Measurements from ENCODE around the gene ITPR2.

Gene ITPR2

GRCh38 chr12:26818636-26819035, 14.4 kb downstream of the ITPR2 start:
- DNase-seq, result no peak

GRCh38 chr12:26818201-26818600, 14.8 kb downstream of the ITPR2 start:
- DNase-seq, result no peak

GRCh38 chr12:26817183-26817591, 15.8 kb downstream of the ITPR2 start:
- DNase-seq, result no peak

GRCh38 chr12:26813812-26814211, 19.2 kb downstream of the ITPR2 start:
- no peak for DNase-seq

GRCh38 chr12:26810330-26810729, 22.7 kb downstream of the ITPR2 start:
- no peak for DNase-seq

- DNase-seq, result no peak
These were observed 23.2 kb downstream of the ITPR2 start for GRCh38 chr12:26809611-26810285.

- DNase-seq, result no peak
These were observed 24.1 kb downstream of the ITPR2 start for GRCh38 chr12:26808766-26809476.

- DNase-seq, result no peak
These were observed 25.7 kb downstream of the ITPR2 start for GRCh38 chr12:26807292-26807691.

GRCh38 chr12:26806556-26806955, 26.4 kb downstream of the ITPR2 start:
- DNase-seq, result no peak

- no peak for DNase-seq
These were observed 27.5 kb downstream of the ITPR2 start for GRCh38 chr12:26805401-26805971.

GRCh38 chr12:26803552-26803951, 29.4 kb downstream of the ITPR2 start:
- no peak for DNase-seq

GRCh38 chr12:26801486-26801885, 31.5 kb downstream of the ITPR2 start:
- no peak for DNase-seq

GRCh38 chr12:26800858-26801257, 32.1 kb downstream of the ITPR2 start:
- DNase-seq, result no peak

GRCh38 chr12:26800347-26800746, 32.6 kb downstream of the ITPR2 start:
- no peak for DNase-seq

GRCh38 chr12:26799741-26800140, 33.3 kb downstream of the ITPR2 start:
- no peak for DNase-seq

- no peak for DNase-seq
These were observed 34.4 kb downstream of the ITPR2 start for GRCh38 chr12:26798640-26799039.

GRCh38 chr12:26798023-26798422, 35.0 kb downstream of the ITPR2 start:
- DNase-seq, result peak; percentile 35

GRCh38 chr12:26795910-26796309, 37.1 kb downstream of the ITPR2 start:
- DNase-seq, result peak; percentile 64

GRCh38 chr12:26791301-26791791, 41.6 kb downstream of the ITPR2 start:
- DNase-seq, result no peak

GRCh38 chr12:26790645-26790994, 42.4 kb downstream of the ITPR2 start:
- DNase-seq, result no peak

GRCh38 chr12:26789731-26790644, 43.0 kb downstream of the ITPR2 start:
- DNase-seq, result no peak

GRCh38 chr12:26786865-26787514, 46.0 kb downstream of the ITPR2 start:
- no peak for DNase-seq

GRCh38 chr12:26786491-26786864, 46.5 kb downstream of the ITPR2 start:
- DNase-seq, result no peak
